ENCODE measurements around the gene HUS1.

GRCh38 chr7:47949703-47950102 lies 29.7 kb downstream of the HUS1 start:
- no peak for TF ChIP-seq POLR2A (IDR thresholded peaks at IDR 0.05; ENCODE audit: low read depth, low read length)
- TF ChIP-seq MXI1 (IDR thresholded peaks at IDR 0.05; ENCODE audit: borderline replicate concordance, low read depth, low read length), result no peak
- TF ChIP-seq CTCF (conservative IDR thresholded peaks at IDR 0.05; ENCODE audit: low read depth, low read length), result no peak
- no peak for TF ChIP-seq RAD21 (IDR thresholded peaks at IDR 0.05; ENCODE audit: low read length)
- TF ChIP-seq, protein P1, sequence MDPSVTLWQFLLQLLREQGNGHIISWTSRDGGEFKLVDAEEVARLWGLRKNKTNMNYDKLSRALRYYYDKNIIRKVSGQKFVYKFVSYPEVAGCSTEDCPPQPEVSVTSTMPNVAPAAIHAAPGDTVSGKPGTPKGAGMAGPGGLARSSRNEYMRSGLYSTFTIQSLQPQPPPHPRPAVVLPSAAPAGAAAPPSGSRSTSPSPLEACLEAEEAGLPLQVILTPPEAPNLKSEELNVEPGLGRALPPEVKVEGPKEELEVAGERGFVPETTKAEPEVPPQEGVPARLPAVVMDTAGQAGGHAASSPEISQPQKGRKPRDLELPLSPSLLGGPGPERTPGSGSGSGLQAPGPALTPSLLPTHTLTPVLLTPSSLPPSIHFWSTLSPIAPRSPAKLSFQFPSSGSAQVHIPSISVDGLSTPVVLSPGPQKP (IDR thresholded peaks at IDR 0.05; ENCODE audit: borderline replicate concordance, low read depth, low read length), result no peak
- no peak for TF ChIP-seq MAZ (IDR thresholded peaks at IDR 0.05; ENCODE audit: borderline replicate concordance, low read depth, low read length)
- no peak for TF ChIP-seq RFX5 (IDR thresholded peaks at IDR 0.05; ENCODE audit: low read depth, low read length)
- no peak for TF ChIP-seq BHLHE40 (IDR thresholded peaks at IDR 0.05; ENCODE audit: low read depth, low read length)
- TF ChIP-seq, protein P2, sequence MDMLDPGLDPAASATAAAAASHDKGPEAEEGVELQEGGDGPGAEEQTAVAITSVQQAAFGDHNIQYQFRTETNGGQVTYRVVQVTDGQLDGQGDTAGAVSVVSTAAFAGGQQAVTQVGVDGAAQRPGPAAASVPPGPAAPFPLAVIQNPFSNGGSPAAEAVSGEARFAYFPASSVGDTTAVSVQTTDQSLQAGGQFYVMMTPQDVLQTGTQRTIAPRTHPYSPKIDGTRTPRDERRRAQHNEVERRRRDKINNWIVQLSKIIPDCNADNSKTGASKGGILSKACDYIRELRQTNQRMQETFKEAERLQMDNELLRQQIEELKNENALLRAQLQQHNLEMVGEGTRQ (IDR thresholded peaks at IDR 0.05; ENCODE audit: low read depth, low read length), result no peak
- no peak for TF ChIP-seq FOS (IDR thresholded peaks at IDR 0.05; ENCODE audit: low read depth, low read length)
- no peak for TF ChIP-seq SMC3 (IDR thresholded peaks at IDR 0.05; ENCODE audit: low read depth, low read length)
- TF ChIP-seq CEBPB (IDR thresholded peaks at IDR 0.05; ENCODE audit: low read depth, low read length), result no peak
- no peak for TF ChIP-seq MAFK (IDR thresholded peaks at IDR 0.05; ENCODE audit: low read depth, low read length)
